ENCODE measurements around the gene CLEC5A.

Gene CLEC5A

GRCh38 chr7:141930211-141930610 is 16.6 kb downstream of the CLEC5A start:
- no peak overlapping the region for H3K9ac ChIP-seq

GRCh38 chr7:141928845-141929195 is 18.0 kb downstream of the CLEC5A start:
- H3K27ac ChIP-seq: no peak overlapping the region
- no peaks in the 10 kb centered on the region for H3K79me2 ChIP-seq (ENCODE audit: insufficient read depth, low read depth)
- no peak overlapping the region for H3K4me2 ChIP-seq
- H2AFZ ChIP-seq (ENCODE audit: low read depth): no peak overlapping the region
- no peak overlapping the region for H3K4me3 ChIP-seq (IDR thresholded peaks at IDR 0.05; ENCODE audit: insufficient read depth, low read depth, low read length)
- no peaks in the 10 kb centered on the region for H4K20me1 ChIP-seq (ENCODE audit: insufficient read depth)
- no peaks in the 10 kb centered on the region for H3K36me3 ChIP-seq (ENCODE audit: insufficient read depth)
- no peak for TF ChIP-seq CTCF (conservative IDR thresholded peaks at IDR 0.05; ENCODE audit: low read depth, low read length)
- no peak overlapping the region for H3K9ac ChIP-seq
- no peaks in the 10 kb centered on the region for H3K4me1 ChIP-seq (ENCODE audit: low read depth, poor library complexity, severe bottlenecking)
- no peaks in the 10 kb centered on the region for H3K27me3 ChIP-seq (ENCODE audit: insufficient read depth, low read depth)

More at GRCh38 chr7:141930211-141930610, 16.6 kb downstream of the CLEC5A start:
- Histone ChIP-seq H3K4me3 (IDR thresholded peaks at IDR 0.05; ENCODE audit: insufficient read depth, low read depth, low read length) (no peak overlapping the region), H3K27ac (no peak overlapping the region), H3K36me3 (ENCODE audit: insufficient read depth) (no peaks in the 10 kb centered on the region), H3K4me2 (no peak overlapping the region), H3K79me2 (ENCODE audit: insufficient read depth, low read depth) (no peaks in the 10 kb centered on the region), H4K20me1 (ENCODE audit: insufficient read depth) (no peaks in the 10 kb centered on the region), H3K4me1 (ENCODE audit: low read depth, poor library complexity, severe bottlenecking) (no peaks in the 10 kb centered on the region), H2AFZ (ENCODE audit: low read depth) (no peak overlapping the region), H3K27me3 (ENCODE audit: insufficient read depth, low read depth) (no peaks in the 10 kb centered on the region)
- no peak for TF ChIP-seq CTCF (conservative IDR thresholded peaks at IDR 0.05; ENCODE audit: low read depth, low read length)

- Histone ChIP-seq H3K27me3 (ENCODE audit: insufficient read depth, low read depth) (no peaks in the 10 kb centered on the region), H3K27ac (no peak overlapping the region), H3K4me3 (IDR thresholded peaks at IDR 0.05; ENCODE audit: insufficient read depth, low read depth, low read length) (no peak overlapping the region), H3K9ac (no peak overlapping the region), H3K36me3 (ENCODE audit: insufficient read depth) (no peaks in the 10 kb centered on the region), H2AFZ (ENCODE audit: low read depth) (no peak overlapping the region), H3K4me1 (ENCODE audit: low read depth, poor library complexity, severe bottlenecking) (no peaks in the 10 kb centered on the region), H4K20me1 (ENCODE audit: insufficient read depth) (no peaks in the 10 kb centered on the region), H3K4me2 (no peak overlapping the region), H3K79me2 (ENCODE audit: insufficient read depth, low read depth) (no peaks in the 10 kb centered on the region)
- no peak for TF ChIP-seq CTCF (conservative IDR thresholded peaks at IDR 0.05; ENCODE audit: low read depth, low read length)
Measured at GRCh38 chr7:141928146-141928844, 18.5 kb downstream of the CLEC5A start.

GRCh38 chr7:141920281-141920680 is 26.5 kb downstream of the CLEC5A start:
- no peaks in the 10 kb centered on the region for H3K79me2 ChIP-seq (ENCODE audit: insufficient read depth, low read depth)
- H3K9ac ChIP-seq: no peak overlapping the region
- H3K27me3 ChIP-seq (ENCODE audit: insufficient read depth, low read depth): no peaks in the 10 kb centered on the region
- H3K4me1 ChIP-seq (ENCODE audit: low read depth, poor library complexity, severe bottlenecking): no peaks in the 10 kb centered on the region
- no peak overlapping the region for H3K27ac ChIP-seq
- no peaks in the 10 kb centered on the region for H4K20me1 ChIP-seq (ENCODE audit: insufficient read depth)
- no peak overlapping the region for H2AFZ ChIP-seq (ENCODE audit: low read depth)
- H3K4me3 ChIP-seq (IDR thresholded peaks at IDR 0.05; ENCODE audit: insufficient read depth, low read depth, low read length): no peak overlapping the region
- H3K4me2 ChIP-seq: no peak overlapping the region
- no peak for TF ChIP-seq CTCF (conservative IDR thresholded peaks at IDR 0.05; ENCODE audit: low read depth, low read length)
- H3K36me3 ChIP-seq (ENCODE audit: insufficient read depth): no peaks in the 10 kb centered on the region
